LNCaP clone FGC (cell line): ENCODE data around the gene SLC49A3.

Experiments
- DNase-seq: peaks from one replicate; pipeline ENCODE4 v3.0.0-alpha.2; 2011; ENCODE audit warnings: low read depth
- H3K4me3 ChIP-seq: 2 replicates; pipeline ENCODE4 v1.5.1; 2011; ENCODE audit warnings: mild to moderate bottlenecking, low read depth, low read length, control low read depth
- TF ChIP-seq, protein P1 (sequence below): IDR thresholded peaks from 2 replicates; pipeline ENCODE4 v1.5.1; 2012; ENCODE audit warnings: mild to moderate bottlenecking; ENCODE audit not compliant: control insufficient read depth, insufficient read depth; ENCODE audit errors: extremely low read depth

Gene SLC49A3

DNA sequence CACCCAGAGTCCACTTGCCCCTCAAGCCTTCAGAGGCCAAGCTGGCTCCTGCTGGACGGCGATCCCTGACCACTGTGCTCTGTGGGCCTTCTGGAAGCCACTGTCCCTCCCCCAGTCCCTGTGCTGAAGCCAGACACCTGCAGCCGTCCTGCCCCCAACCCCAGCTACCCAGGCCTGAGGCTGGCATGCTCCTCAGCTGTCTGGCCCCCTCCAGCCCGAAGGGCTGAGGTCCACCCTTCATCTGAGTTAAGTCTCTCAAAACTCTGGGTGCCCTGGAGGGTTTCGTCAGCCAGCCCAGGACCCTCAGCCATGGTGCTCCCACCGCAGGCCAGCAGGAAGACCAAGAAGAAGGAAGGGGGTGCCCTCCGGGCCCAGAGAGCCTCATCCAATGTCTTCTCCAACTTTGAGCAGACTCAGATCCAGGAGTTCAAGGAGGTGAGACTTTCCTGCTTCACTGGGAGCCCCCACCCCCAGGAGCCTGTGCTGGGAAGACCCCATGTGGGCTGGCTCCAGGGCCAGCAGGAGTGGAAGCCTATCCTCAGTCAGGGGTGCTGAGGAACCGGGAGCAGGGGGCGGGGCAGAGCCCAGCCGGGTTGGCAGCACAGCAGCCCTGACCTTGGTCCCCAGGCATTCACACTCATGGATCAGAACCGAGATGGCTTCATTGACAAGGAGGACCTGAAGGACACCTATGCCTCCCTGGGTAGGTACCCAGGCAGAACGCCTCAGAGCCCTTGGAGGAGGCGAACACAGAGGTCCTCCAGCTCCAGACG lies 10.4 kb downstream of the SLC49A3 start:
- H3K4me3 ChIP-seq: no peak overlapping the region
- no peak for DNase-seq
- TF ChIP-seq, protein P1, sequence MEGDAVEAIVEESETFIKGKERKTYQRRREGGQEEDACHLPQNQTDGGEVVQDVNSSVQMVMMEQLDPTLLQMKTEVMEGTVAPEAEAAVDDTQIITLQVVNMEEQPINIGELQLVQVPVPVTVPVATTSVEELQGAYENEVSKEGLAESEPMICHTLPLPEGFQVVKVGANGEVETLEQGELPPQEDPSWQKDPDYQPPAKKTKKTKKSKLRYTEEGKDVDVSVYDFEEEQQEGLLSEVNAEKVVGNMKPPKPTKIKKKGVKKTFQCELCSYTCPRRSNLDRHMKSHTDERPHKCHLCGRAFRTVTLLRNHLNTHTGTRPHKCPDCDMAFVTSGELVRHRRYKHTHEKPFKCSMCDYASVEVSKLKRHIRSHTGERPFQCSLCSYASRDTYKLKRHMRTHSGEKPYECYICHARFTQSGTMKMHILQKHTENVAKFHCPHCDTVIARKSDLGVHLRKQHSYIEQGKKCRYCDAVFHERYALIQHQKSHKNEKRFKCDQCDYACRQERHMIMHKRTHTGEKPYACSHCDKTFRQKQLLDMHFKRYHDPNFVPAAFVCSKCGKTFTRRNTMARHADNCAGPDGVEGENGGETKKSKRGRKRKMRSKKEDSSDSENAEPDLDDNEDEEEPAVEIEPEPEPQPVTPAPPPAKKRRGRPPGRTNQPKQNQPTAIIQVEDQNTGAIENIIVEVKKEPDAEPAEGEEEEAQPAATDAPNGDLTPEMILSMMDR: no peak

DNA sequence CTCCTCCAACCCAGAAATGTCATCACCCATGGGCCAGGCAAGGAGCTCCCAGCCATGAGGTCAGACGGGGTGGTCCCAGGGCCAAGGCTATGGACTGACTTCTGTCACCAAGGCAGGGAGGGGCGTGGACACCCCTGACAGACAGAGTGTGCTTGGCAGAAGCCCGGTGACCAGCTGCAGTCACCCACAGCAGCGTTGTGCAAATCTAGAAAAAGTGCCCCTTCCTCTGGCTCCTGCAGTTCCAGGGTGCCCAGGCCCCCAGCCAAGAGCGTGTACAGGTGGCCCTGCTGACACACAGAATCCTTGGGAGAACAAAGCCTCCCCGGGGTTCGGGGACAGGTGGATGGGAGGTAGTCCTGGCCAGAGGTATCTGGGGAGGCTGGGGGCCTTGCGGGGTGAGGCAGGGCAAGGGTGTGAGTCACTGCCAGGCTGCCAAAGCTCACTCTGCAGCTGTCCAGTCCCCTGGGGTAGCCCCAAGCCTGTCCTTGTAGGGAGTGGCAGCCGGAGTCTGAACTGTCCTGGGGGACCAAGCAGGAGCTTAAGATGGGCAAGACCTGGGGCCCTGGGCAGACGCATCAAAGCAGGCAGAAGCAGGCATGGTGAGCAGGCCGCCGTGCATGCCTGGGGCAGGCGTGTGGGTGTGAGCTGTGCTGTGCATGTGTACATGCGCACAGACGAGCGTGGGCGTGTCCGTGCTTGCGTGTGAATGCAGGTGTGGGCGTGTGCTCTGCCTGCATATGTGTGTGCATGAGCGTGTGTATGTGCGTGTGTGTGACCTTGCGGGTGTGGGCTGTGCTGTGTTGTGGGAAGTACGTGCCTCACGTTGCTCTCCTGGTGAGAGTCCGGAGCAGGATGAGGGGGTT lies 11.3 kb downstream of the SLC49A3 start:
- H3K4me3 ChIP-seq: no peak overlapping the region
- DNase-seq: no peak
- TF ChIP-seq, protein P1: no peak

DNA sequence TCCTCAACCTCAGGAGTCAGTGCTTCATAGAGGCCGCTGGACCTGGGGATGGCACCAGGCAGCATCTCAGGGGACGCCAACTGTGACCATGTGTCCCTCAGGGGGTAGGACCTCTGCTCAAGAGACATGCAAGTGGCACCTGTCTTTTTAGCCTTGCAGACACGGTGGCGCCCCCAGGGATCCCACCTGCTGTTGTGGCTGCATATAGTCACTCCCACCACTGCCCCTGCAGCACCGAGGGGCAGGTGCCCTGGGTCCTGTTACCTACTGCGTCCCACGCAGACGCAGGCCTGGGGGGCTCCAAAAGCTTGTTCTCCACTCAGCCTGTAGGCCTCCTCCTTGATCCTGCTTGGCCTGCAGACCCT lies 12.1 kb downstream of the SLC49A3 start:
- TF ChIP-seq, protein P1: no peak
- no peak for DNase-seq
- H3K4me3 ChIP-seq: no peak overlapping the region

DNA sequence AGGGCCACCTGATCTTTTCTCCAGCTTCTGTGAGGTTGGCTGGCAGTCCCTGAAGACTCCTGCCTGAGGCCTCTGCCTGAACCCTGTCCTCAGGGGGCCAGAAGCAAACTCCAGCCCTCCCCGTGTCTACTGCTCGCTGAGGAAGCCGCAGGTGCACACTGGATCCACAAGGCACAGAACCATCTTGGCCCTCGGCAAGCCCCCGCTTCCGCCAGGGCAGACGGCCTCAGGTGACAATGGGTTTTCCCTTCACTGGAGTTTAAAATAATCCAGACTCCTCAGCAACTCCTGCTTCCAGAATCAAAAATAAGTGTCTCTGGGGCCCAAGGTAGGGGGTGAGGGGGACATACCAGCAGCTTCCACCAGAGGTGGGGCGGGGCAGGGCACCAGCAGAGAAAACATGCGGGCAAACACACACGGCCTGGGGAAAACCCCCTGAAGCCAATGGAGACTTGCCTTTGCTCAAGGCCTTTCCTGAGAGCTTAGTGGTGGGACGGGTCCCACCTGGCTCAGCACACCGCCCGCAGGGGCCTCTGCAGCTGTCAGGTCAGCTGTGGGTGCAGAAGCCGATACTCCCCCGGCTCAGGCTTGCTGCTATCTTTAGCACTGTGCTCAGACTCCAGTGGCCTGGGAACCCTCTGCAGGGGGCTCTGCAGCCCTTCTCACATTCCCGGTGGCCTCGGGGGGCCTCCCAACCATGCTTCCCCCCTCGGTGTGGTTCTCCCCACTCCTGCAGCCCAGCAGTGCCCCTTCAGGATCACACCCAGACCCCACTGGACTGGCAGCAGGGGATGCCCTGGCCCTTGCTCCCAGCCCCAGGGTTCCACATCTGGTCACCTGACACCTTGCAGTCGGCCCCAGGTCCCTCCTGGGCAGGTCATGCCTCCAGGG lies 12.7 kb downstream of the SLC49A3 start:
- H3K4me3 ChIP-seq: no peak overlapping the region; the same call in 1 of the 2 replicates
- TF ChIP-seq, protein P1: no peak
- DNase-seq: no peak

DNA sequence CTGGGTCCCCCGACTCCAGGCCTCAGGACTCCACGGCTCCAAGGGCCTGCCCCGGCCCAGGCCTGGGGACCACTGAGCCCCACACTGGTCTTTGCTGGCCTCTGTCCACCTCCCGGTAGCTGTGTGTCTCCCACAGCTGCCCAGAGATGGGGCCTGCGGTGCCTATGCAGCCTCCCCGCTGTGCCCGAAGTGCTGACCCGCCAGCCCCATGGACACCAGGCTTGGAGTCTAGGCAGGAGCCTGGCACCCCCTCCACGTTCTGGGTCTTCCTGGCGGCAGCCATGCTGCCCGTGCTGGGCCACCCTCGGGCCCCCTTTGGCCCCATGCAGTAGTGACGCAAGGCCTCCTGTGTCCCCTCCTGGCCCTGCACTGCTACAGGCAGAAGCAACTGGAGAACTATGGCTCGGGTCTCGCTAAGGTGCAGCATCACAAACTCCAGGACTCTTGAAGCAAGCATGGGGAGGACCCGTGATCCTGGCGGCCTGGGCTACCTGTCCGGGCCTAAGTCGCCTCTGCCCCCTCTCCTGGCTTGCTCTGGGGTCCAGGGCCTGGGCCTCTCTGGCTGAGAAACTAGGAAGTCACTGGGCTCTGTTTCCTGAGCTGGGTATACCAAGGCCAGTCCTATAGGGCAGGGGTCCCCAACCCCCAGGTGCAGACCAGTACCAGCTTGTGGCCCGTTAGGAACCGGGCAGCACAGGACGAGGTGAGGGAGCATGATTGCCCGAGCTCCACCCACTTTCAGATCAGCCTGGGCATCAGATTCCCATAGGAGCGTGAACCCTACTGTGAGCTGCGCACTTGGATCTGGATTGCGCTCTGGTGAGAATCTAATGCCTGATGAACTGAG lies 13.7 kb downstream of the SLC49A3 start:
- DNase-seq: no peak
- TF ChIP-seq, protein P1: no peak
- H3K4me3 ChIP-seq: peak overlapping the region; percentile 94
